ENCODE data around the gene ODAD3.

Gene ODAD3

GRCh38 chr19:11375143-11375948 is 59.6 kb downstream of the ODAD3 start:
- peak; percentile 50 for DNase-seq (ENCODE audit: low read depth)

- DNase-seq (ENCODE audit: low read depth), result peak; percentile 94
Observed at GRCh38 chr19:11374433-11375142, 60.3 kb downstream of the ODAD3 start, which contains the start of gene SWSAP1. TSS of gene SWSAP1 (plus strand) at chr19:11374666. CDS start at chr19:11374681, 15 bp downstream.

- no peak for DNase-seq (ENCODE audit: low read depth)
Observed at GRCh38 chr19:11373885-11374432, 61.0 kb downstream of the ODAD3 start.

GRCh38 chr19:11373166-11373884 is 61.6 kb downstream of the ODAD3 start:
- no peak for DNase-seq (ENCODE audit: low read depth)

GRCh38 chr19:11370744-11371143 is 64.2 kb downstream of the ODAD3 start:
- DNase-seq (ENCODE audit: low read depth), result no peak
